Natural killer cell (primary cell): ENCODE measurements around the gene ZFHX3. TPM values are rescaled to one million over a fixed set of nuclear protein-coding genes. Genes with fewer than 3 reads are reported as not detected.

Experiments used
- ATAC-seq, 3 donors: fragments of 150-1000 bp in 2 of 3; fragments of 200-7000 bp in 1 of 3; cut with Tn5 transposase; 1 replicate in 1 of 3; 2 replicates in 2 of 3; pipeline ENCODE4 v1.10.0; 2021; ENCODE audit warnings: mild to moderate bottlenecking in 2 of 3, moderate library complexity in 2 of 3
- DNase-seq, 2 donors: peaks; one replicate each; pipeline versions ENCODE4 v3.0.0 to v3.0.0-alpha.2; 2013 to 2021; ENCODE audit warnings: mixed read lengths in 1 of 2
- H3K27ac ChIP-seq: one replicate; pipeline ENCODE4 v1.5.1; 2013; ENCODE audit warnings: mild to moderate bottlenecking, low read length
- H3K27me3 ChIP-seq: one replicate; pipeline ENCODE4 v1.6.1; 2013; ENCODE audit warnings: low read length; ENCODE audit not compliant: control insufficient read depth, insufficient read depth
- H3K36me3 ChIP-seq: one replicate; pipeline ENCODE4 v1.6.1; 2013; ENCODE audit warnings: low read length; ENCODE audit not compliant: control insufficient read depth, insufficient read depth
- H3K4me1 ChIP-seq: one replicate; pipeline ENCODE4 v1.6.1; 2013; ENCODE audit warnings: low read length; ENCODE audit not compliant: control insufficient read depth, insufficient read depth
- H3K4me3 ChIP-seq: one replicate; pipeline ENCODE4 v1.5.1; 2013; ENCODE audit warnings: low read length
- H3K9me3 ChIP-seq: one replicate; pipeline ENCODE4 v1.6.1; 2013; ENCODE audit warnings: low read length; ENCODE audit not compliant: control insufficient read depth, insufficient read depth
- H3K27ac Mint-ChIP-seq, 2 donors: one replicate each; pipeline ENCODE4 v1.8.0; 2022; ENCODE audit warnings: mild to moderate bottlenecking in 2 of 2, mixed read lengths in 2 of 2, moderate library complexity in 1 of 2
- H3K27me3 Mint-ChIP-seq, 2 donors: one replicate each; pipeline ENCODE4 v1.8.0; 2022; ENCODE audit warnings: low read depth in 2 of 2, mixed read lengths in 2 of 2
- H3K36me3 Mint-ChIP-seq: one replicate; pipeline ENCODE4 v1.8.0; 2022; ENCODE audit warnings: mixed read lengths
- H3K4me1 Mint-ChIP-seq, 2 donors: one replicate each; pipeline ENCODE4 v1.8.0; 2022; ENCODE audit warnings: mixed read lengths in 2 of 2
- H3K4me3 Mint-ChIP-seq: one replicate; pipeline ENCODE4 v1.8.0; 2022; ENCODE audit warnings: mild to moderate bottlenecking, moderate library complexity, mixed read lengths
- H3K9me3 Mint-ChIP-seq, 2 donors: one replicate each; pipeline ENCODE4 v1.8.0; 2022; ENCODE audit warnings: mixed read lengths in 2 of 2
- WGBS: methylation state at CpG from one replicate; pipeline ENCODE4 v1.1.7; 2013; ENCODE audit warnings: missing lambda C conversion rate; ENCODE audit not compliant: insufficient coverage; 5-methylcytosine and 5-hydroxymethylcytosine counted together
- intact Hi-C: fragments of 100-400 bp; cut with micrococcal nuclease; formaldehyde crosslinking; loops from one replicate; pipeline ENCODE4 v1.14.2; 2022
- total RNA-seq, 4 donors: library from RNA; stranded (reverse); fragments of 120-200 nt in 1 of 4; gene quantifications; one replicate each; pipeline versions ENCODE4 v1.2.3 to v1.2.4, GENCODE V29; 2013 to 2022
- TF ChIP-seq, protein P1 (sequence below): fragments of 200-600 bp; IDR thresholded peaks from one replicate; pipeline ENCODE4 v1.8.0; 2022; ENCODE audit warnings: antibody characterized with exemption

The ZFHX3 gene
- total RNA-seq, 3 donors from 2014 or later (not counting 1 experiment from before 2014, with no cell fraction given): 5.8 to 7.8 (median 7.5) TPM

DNA sequence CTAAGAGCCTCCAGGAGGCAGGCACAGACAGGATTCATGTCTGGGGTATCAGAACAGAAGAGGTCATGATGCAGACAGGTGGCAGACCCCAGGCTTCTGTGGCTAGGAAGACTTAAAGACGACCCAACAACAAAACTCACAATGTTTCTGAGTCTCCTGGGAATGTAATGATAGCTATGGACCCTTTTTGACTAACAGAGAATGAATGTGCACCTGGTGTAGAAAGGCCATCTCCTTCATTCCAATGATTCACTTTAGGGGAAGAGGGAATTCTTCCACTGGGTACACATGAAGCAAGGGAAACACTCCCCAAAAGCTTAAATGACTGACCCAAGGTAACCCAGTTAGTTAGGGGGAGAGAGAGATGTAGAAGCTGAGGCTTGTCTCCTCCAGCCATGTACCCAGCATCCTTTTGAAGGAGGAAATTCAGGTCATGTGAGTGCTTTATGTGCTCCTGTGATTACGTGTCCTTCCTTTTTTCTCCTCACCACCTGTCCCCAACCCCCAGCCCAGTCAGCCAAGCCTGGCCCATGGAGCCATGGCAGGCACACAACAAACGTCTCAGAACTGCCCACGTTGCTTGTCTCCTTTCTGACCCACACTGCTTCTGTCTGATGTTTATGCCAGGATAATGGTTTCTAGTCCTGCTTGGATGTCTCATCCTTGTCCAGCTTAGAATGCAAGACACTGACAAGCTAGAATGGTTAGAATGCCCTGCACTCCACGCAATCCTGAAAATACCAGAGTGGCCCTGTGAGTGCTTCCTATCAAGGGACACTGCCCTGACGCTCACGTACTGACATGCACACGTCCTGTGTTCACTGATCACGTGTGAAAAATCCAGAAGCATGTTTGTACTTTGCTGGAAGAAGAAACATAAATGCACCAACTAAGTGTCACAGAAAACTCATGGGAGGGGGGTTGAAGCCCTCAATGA, 156.4 kb downstream of the ZFHX3 start:
- ATAC-seq (no peak), DNase-seq (no peak)
- peaks cover 1% of the 10 kb centered on the region for H3K36me3 ChIP-seq
- WGBS: 74% methylated on average over 9 of the region's 9 CpGs
- H3K27ac ChIP-seq: no peak overlapping the region
- intact Hi-C loops: no loop called here
- H3K4me3 Mint-ChIP-seq: no peak overlapping the region
- TF ChIP-seq, protein P1, sequence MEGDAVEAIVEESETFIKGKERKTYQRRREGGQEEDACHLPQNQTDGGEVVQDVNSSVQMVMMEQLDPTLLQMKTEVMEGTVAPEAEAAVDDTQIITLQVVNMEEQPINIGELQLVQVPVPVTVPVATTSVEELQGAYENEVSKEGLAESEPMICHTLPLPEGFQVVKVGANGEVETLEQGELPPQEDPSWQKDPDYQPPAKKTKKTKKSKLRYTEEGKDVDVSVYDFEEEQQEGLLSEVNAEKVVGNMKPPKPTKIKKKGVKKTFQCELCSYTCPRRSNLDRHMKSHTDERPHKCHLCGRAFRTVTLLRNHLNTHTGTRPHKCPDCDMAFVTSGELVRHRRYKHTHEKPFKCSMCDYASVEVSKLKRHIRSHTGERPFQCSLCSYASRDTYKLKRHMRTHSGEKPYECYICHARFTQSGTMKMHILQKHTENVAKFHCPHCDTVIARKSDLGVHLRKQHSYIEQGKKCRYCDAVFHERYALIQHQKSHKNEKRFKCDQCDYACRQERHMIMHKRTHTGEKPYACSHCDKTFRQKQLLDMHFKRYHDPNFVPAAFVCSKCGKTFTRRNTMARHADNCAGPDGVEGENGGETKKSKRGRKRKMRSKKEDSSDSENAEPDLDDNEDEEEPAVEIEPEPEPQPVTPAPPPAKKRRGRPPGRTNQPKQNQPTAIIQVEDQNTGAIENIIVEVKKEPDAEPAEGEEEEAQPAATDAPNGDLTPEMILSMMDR: no peak
- no peaks in the 10 kb centered on the region for H3K9me3 Mint-ChIP-seq
- no peaks in the 10 kb centered on the region for H3K27me3 Mint-ChIP-seq
- H3K27ac Mint-ChIP-seq: no peak overlapping the region
- H3K4me1 ChIP-seq: no peaks in the 10 kb centered on the region
- no peaks in the 10 kb centered on the region for H3K9me3 ChIP-seq
- H3K4me1 Mint-ChIP-seq: no peaks in the 10 kb centered on the region
- H3K27me3 ChIP-seq: no peaks in the 10 kb centered on the region
- H3K36me3 Mint-ChIP-seq: peaks cover 3% of the 10 kb centered on the region
- H3K4me3 ChIP-seq: no peak overlapping the region

DNA sequence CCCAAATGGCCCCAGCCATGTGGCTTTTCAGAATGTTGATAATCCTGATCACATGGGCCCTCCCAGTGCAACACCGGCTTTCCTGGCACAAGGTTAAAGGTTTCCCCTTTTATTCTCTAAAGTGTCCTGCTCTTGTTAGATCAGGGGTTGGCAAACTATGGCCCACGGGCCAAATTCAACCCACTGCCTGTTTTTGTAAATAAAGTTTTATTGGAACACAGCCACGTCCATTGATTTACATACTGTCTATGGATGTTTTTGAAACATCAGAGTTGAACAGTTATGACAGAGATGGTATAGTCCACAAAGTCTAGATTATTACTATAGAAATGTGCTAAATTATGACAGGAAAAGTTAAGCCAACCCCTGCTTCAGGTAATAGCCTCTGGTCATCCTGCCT, 157.3 kb downstream of the ZFHX3 start:
- Histone ChIP-seq H3K27me3 (no peaks in the 10 kb centered on the region), H3K4me1 (no peaks in the 10 kb centered on the region), H3K4me3 (no peak overlapping the region), H3K27ac (no peak overlapping the region), H3K36me3 (peaks cover 1% of the 10 kb centered on the region), H3K9me3 (no peaks in the 10 kb centered on the region)
- TF ChIP-seq, protein P1: no peak
- peaks cover 0 to 2% of the 10 kb centered on the region in 2 donors for H3K27me3 Mint-ChIP-seq
- intact Hi-C loops: no loop called here
- ATAC-seq: no peak
- H3K27ac Mint-ChIP-seq: no peak overlapping the region
- H3K36me3 Mint-ChIP-seq: peaks cover 8% of the 10 kb centered on the region
- DNase-seq: no peak
- no peaks in the 10 kb centered on the region for H3K4me1 Mint-ChIP-seq
- H3K4me3 Mint-ChIP-seq: no peak overlapping the region
- 86% methylated on average over 3 of the region's 3 CpGs for WGBS
- H3K9me3 Mint-ChIP-seq: no peaks in the 10 kb centered on the region

DNA sequence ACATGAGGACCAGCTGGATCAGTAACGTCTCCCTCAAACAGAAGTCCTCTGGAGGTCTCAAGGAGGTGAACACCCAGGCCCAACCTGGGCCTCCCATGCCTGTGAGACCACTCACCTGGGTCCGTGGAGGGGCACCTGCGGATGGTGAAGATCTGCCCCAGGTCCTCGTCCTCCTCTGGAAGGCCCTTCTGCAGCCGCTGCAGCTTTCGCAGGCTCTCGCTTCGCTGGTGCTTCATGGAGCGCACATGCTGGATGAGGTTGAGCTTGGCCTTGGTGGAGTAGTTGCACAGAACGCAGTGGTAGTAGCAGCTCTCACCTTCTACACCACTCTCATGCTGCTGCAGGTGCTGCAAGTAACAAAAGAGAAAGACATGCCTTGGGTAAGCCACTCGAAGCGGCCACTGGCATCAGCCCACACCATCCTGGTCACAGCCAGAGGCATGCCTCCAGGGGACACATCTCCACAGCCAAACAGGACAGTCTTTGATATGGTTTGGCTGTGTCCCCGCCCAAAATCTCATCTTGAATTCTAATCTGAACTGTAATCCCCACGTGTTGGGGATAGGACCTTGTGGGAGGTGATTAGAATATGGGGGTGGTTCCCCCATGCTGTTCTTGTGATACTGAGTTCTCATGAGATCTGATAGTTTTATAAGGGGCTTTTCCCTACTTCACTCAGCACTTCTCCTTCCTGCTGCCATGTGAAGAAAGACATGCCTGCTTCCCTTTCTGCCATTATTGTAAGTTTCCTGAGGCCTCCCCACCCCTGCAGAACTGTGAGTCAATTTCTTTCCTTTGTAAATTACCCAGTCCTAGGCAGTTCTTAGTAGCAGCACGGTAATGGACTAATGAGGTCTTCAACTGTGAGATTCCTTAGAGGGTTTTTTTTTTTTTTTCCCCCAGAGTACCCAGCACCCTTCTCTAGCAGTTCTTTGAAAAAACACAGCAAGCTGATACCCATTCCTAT, 158.0 kb downstream of the ZFHX3 start:
- no peak for ATAC-seq
- peaks cover 1% of the 10 kb centered on the region for H3K36me3 ChIP-seq
- TF ChIP-seq, protein P1: no peak
- intact Hi-C loops: no loop called here
- H3K27me3 ChIP-seq: no peaks in the 10 kb centered on the region
- Mint-ChIP-seq H3K27me3 (peaks cover 0 to 2% of the 10 kb centered on the region in 2 donors), H3K36me3 (peaks cover 8% of the 10 kb centered on the region), H3K4me3 (no peak overlapping the region), H3K4me1 (no peaks in the 10 kb centered on the region), H3K9me3 (no peaks in the 10 kb centered on the region), H3K27ac (no peak overlapping the region)
- 90% methylated on average over 15 of the region's 15 CpGs for WGBS
- no peak overlapping the region for H3K27ac ChIP-seq
- H3K4me1 ChIP-seq: no peaks in the 10 kb centered on the region
- no peaks in the 10 kb centered on the region for H3K9me3 ChIP-seq
- DNase-seq: no peak
- no peak overlapping the region for H3K4me3 ChIP-seq
